Naive B cell (primary cell): ENCODE measurements around the gene LAMP1. TPM values are rescaled to one million over a fixed set of nuclear protein-coding genes. Genes with fewer than 3 reads are reported as not detected.

Experiments
- ATAC-seq, 2 donors: fragments of 150-1000 bp; cut with Tn5 transposase; 2 replicates each; pipeline ENCODE4 v1.10.0; 2021; ENCODE audit warnings: low read depth in 2 of 2, mild to moderate bottlenecking in 2 of 2, moderate library complexity in 2 of 2
- DNase-seq: peaks from one replicate; pipeline ENCODE4 v3.0.0; 2022
- H3K27ac Mint-ChIP-seq, 6 donors: one replicate each; pipeline ENCODE4 v1.8.0; 2020 to 2022; ENCODE audit warnings: mild to moderate bottlenecking in 6 of 6, mixed read lengths in 6 of 6, moderate library complexity in 5 of 6, inconsistent platforms in 2 of 6
- H3K27me3 Mint-ChIP-seq, 3 donors: one replicate each; pipeline ENCODE4 v1.8.0; 2021 to 2022; ENCODE audit warnings: mixed read lengths in 3 of 3, mild to moderate bottlenecking in 1 of 3
- H3K36me3 Mint-ChIP-seq, 2 donors: one replicate each; pipeline ENCODE4 v1.8.0; 2020 to 2022; ENCODE audit warnings: mixed read lengths in 2 of 2, inconsistent platforms in 1 of 2, mild to moderate bottlenecking in 1 of 2
- H3K4me1 Mint-ChIP-seq, 3 donors: one replicate each; pipeline ENCODE4 v1.8.0; 2020 to 2022; ENCODE audit warnings: mixed read lengths in 3 of 3, inconsistent platforms in 1 of 3, mild to moderate bottlenecking in 1 of 3, moderate library complexity in 1 of 3
- H3K4me3 Mint-ChIP-seq, 8 donors: one replicate each; pipeline ENCODE4 v1.8.0; 2020 to 2022; ENCODE audit warnings: mild to moderate bottlenecking in 8 of 8, mixed read lengths in 8 of 8, moderate library complexity in 8 of 8, inconsistent platforms in 2 of 8
- H3K9me3 Mint-ChIP-seq, 7 donors: one replicate each; pipeline ENCODE4 v1.8.0; 2020 to 2022; ENCODE audit warnings: mixed read lengths in 7 of 7, mild to moderate bottlenecking in 5 of 7, inconsistent platforms in 2 of 7, moderate library complexity in 1 of 7
- polyA plus RNA-seq, 6 donors: library from polyadenylated mRNA; unstranded; fragments of 300-500 nt; fragmentation: Illumina TruSeq; gene quantifications; one replicate each; pipeline ENCODE4 v1.2.3, GENCODE V29; 2021; ENCODE audit warnings: low read depth in 6 of 6

The LAMP1 gene
- polyA plus RNA-seq, 6 donors from 2014 or later, result 18.5 to 24.3 (median 19.9) TPM

DNA sequence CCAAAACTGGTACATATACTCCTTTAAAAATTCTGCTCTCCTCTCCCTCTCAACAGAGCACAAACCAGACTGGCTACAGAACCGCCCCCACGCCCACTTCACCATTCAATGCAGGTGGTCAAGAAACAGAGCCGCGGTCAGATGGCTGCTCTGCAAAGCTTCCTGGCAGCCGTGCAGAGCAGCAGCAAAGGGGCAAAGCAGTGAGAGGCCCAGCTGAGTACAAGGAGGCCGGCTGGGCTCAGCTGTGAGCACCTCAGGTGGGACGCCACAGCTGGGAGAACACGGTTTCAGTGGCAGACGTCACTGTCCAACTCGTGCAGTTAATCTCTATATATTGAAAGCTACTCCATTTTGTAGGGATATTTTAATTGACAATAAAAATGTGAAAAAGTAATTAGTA is 58.6 kb downstream of the LAMP1 start:
- H3K9me3 Mint-ChIP-seq, result no peaks in the 10 kb centered on the region
- no peak for ATAC-seq
- peak overlapping the region in 1 of 8 donors; percentile 44 for H3K4me3 Mint-ChIP-seq
- no peak overlapping the region for H3K27ac Mint-ChIP-seq
- no peaks in the 10 kb centered on the region for H3K4me1 Mint-ChIP-seq
- peaks cover 16 to 35% (median 16%) of the 10 kb centered on the region in 3 donors for H3K27me3 Mint-ChIP-seq
- no peak for DNase-seq
- H3K36me3 Mint-ChIP-seq, result no peaks in the 10 kb centered on the region

DNA sequence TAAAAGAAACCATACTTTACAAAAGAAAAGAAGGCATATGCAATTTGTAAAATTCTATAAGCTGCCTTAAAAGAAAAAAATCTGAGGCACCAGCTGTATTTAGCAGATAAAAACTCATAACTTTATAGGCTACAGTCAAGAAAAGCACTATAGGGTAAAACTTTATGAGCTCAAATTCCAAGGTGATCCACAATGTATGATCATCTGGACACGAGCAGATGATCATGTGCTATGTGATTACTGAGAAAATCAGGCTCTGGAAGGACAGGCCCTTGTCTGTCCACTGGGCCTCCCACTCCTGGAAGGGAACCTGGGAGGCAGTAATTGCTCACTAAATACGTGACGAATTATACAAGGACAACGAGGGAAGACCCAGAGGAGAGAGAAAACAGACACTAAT is 59.6 kb downstream of the LAMP1 start:
- DNase-seq (no peak), ATAC-seq (no peak)
- no peak overlapping the region for H3K27ac Mint-ChIP-seq
- H3K36me3 Mint-ChIP-seq, result no peaks in the 10 kb centered on the region
- H3K4me1 Mint-ChIP-seq, result peaks cover 0 to 4% (median 0%) of the 10 kb centered on the region in 3 donors
- no peaks in the 10 kb centered on the region for H3K9me3 Mint-ChIP-seq
- no peak overlapping the region for H3K4me3 Mint-ChIP-seq
- H3K27me3 Mint-ChIP-seq, result peaks cover 15 to 36% (median 21%) of the 10 kb centered on the region in 3 donors

DNA sequence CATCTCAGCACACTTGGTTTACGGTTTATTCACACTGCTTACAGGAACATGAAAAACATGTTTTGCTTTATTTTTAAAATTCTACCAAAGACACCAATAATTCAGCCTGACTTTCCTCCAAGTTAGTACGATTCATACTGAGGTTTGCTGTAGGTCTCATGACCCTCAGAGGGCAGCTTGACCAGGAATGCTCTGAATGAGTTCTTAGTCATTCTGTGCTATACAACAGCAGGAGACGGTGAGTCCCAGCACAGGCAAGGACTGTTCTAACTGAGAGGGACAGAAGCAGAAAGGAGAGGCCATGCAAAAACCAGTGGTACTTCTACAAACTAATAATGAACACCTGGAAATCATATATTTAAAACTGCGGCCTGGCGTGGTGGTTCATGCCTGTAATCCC is 60.5 kb downstream of the LAMP1 start:
- H3K27ac Mint-ChIP-seq, result no peak overlapping the region
- peaks cover 0 to 1% (median 0%) of the 10 kb centered on the region in 7 donors for H3K9me3 Mint-ChIP-seq
- peaks cover 18 to 39% (median 22%) of the 10 kb centered on the region in 3 donors for H3K27me3 Mint-ChIP-seq
- peaks cover 0 to 4% (median 0%) of the 10 kb centered on the region in 3 donors for H3K4me1 Mint-ChIP-seq
- H3K4me3 Mint-ChIP-seq, result no peak overlapping the region
- H3K36me3 Mint-ChIP-seq, result no peaks in the 10 kb centered on the region
- DNase-seq, result no peak
- ATAC-seq, result no peak

DNA sequence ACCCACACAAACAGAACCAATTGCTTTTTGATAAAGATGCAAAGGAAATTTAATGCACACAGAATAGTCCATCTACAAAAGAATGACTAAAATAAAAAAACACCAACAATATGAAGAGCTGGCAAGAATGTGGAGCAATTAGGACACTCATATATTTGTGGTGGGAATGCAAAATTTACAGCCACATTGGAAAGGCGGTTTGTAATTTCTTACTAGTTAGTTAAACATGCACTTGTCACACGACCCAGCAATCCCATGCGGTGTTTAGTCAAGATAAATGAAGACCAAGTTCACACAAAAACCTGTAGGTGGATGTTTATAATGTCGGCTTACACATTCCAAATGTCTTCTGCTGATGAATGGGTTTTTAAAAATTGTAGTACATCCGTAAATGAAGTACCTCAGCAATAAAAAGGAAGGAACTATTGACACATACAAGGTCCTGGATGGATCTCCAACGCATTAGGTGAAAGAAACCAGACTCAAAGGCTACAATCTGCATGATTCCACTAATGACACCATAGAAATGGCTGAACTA is 61.7 kb downstream of the LAMP1 start:
- Mint-ChIP-seq H3K4me1 (peaks cover 0 to 4% (median 3%) of the 10 kb centered on the region in 3 donors), H3K9me3 (peaks cover 0 to 4% (median 0%) of the 10 kb centered on the region in 7 donors), H3K36me3 (no peaks in the 10 kb centered on the region), H3K4me3 (no peak overlapping the region), H3K27me3 (peaks cover 22 to 44% (median 24%) of the 10 kb centered on the region in 3 donors), H3K27ac (no peak overlapping the region)
- ATAC-seq, result no peak
- no peak for DNase-seq

DNA sequence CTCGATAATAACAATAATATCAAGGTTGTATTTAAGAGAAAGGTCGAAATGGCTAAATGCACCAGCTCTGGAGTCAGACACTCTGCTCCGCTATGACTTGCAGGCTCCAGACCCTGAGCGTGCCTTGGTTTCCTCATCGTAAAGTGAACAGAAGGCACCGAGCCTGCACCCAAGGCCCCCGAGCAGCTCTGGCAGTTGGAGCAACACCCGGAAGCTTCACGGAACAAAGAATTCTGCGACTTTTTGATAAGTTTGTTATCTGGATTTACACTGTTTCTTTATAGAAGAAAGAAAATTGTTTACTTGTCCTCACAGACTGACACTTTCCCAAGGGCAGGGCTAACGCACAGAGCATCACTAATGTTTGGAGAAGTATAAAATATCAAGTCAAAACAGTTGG is 62.5 kb downstream of the LAMP1 start:
- peaks cover 0 to 4% (median 3%) of the 10 kb centered on the region in 3 donors for H3K4me1 Mint-ChIP-seq
- H3K27me3 Mint-ChIP-seq, result peaks cover 22 to 44% (median 24%) of the 10 kb centered on the region in 3 donors
- no peak overlapping the region for H3K27ac Mint-ChIP-seq
- ATAC-seq (no peak), DNase-seq (no peak)
- peaks cover 0 to 4% (median 0%) of the 10 kb centered on the region in 7 donors for H3K9me3 Mint-ChIP-seq
- H3K36me3 Mint-ChIP-seq, result no peaks in the 10 kb centered on the region
- no peak overlapping the region for H3K4me3 Mint-ChIP-seq

DNA sequence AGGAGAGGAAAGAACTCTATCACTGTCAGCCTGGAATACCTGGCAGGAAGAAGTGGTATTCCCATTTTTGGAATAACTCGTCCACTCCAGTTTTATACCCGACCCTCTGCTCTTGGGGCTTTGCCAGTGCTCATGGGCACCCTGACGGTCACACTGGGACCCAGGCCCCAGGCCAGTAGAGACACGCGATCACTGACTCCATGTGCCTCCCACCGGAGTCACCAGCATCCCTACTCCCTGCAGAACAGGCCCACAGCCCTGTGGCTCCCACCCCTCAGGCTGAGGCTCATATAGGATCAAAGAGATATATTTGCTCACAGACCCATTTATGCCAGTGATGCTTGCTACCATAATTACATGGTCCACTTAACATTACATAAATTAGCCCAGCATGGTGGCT is 63.4 kb downstream of the LAMP1 start:
- Mint-ChIP-seq H3K4me1 (peaks cover 0 to 4% (median 3%) of the 10 kb centered on the region in 3 donors), H3K36me3 (no peaks in the 10 kb centered on the region), H3K4me3 (no peak overlapping the region), H3K9me3 (peaks cover 0 to 4% (median 0%) of the 10 kb centered on the region in 7 donors), H3K27me3 (peaks cover 24 to 45% (median 24%) of the 10 kb centered on the region in 3 donors), H3K27ac (no peak overlapping the region)
- DNase-seq (no peak), ATAC-seq (no peak)

DNA sequence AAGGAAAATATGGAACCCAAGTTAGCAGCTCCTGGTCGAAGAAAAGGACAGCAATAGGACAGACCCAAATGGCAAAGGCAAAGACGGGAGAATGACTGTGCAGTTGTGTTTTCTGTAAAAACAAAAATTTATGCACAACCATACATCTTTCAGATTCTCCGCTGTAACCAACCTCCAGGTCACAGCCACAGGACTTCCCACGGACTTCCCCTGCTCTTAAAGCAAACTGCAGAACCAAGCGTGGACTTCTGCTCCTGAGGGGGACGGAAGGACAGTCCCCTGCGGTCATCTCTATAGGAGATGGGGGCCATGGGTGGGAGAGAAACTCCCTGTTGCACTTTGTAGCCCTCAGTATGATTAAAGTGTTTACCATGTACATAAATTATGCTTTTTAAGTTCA is 64.4 kb downstream of the LAMP1 start:
- ATAC-seq (no peak), DNase-seq (no peak)
- Mint-ChIP-seq H3K4me3 (no peak overlapping the region), H3K27me3 (peaks cover 26 to 50% (median 28%) of the 10 kb centered on the region in 3 donors), H3K4me1 (peaks cover 0 to 4% (median 3%) of the 10 kb centered on the region in 3 donors), H3K27ac (no peak overlapping the region), H3K36me3 (no peaks in the 10 kb centered on the region), H3K9me3 (peaks cover 0 to 4% (median 0%) of the 10 kb centered on the region in 7 donors)

DNA sequence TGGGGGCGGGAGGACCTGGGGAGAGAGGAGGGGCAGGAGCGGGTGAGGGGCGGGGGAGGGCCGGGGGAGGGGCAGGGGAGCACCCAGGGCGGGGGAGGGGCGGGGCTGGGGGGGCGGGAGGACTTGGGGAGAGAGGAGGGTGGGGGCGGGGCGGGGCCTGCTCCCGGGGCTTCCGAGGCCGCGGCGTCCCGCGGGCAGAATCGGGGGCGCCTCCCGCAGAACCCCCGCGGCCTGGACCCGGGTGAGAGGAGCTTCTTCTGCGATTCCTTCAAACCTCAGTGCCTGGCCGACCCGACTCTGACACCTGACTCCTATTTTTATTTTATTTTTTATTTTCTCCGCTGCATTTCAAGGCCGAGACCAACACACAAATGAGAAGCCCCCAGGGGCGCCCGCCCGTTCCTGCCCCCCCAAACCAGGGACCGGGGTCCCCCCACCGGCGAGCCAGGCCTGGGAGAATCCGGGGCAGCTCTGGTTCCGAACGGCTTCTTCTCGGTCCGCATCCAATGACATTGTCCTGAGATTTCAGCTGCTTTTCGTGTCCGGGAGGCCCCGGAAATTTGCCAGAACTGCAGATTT is 67.4 kb downstream of the LAMP1 start:
- H3K4me1 Mint-ChIP-seq, result peaks cover 0 to 4% (median 3%) of the 10 kb centered on the region in 3 donors
- ATAC-seq, result no peak
- H3K36me3 Mint-ChIP-seq, result no peaks in the 10 kb centered on the region
- H3K27ac Mint-ChIP-seq, result no peak overlapping the region
- peaks cover 19 to 39% (median 26%) of the 10 kb centered on the region in 3 donors for H3K27me3 Mint-ChIP-seq
- peak overlapping the region in 7 of 8 donors; percentile 19 to 68 (median 60) for H3K4me3 Mint-ChIP-seq
- no peak for DNase-seq
- H3K9me3 Mint-ChIP-seq, result peaks cover 0 to 4% (median 0%) of the 10 kb centered on the region in 7 donors

DNA sequence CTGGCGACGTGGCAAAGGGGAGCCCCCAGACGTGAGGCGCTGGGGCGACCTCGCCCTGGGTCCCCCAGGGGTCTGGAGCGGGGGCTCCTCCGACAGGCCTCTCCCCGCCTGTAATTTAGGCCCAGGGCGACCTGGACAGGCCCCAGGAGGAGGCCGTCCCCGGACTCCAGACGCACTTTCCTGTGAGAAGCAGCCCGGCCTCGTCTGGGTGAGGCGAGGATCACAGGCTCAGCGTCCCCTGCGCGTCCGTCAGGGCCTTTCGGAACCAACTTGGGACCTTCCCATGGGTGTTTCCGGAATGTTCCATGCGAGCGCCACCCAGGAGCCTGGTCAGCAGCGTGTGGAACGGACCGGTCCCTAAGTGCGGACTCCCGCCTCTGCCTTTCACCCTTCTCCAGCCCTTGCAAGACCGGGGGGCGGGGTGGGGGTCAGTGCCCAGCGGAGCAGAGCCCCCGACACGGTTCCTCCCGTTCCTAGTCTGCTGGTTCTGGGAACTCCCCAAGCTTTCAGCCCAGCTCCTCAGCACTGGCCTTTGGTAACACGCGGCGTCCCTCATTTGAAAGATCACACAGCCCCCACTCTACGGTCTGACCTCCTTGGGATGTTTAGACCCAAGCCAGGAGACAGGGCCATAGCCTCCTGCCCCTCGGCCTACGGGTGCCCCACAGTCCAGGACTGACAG is 68.0 kb downstream of the LAMP1 start:
- peaks cover 19 to 33% (median 23%) of the 10 kb centered on the region in 3 donors for H3K27me3 Mint-ChIP-seq
- peaks cover 0 to 4% (median 3%) of the 10 kb centered on the region in 3 donors for H3K4me1 Mint-ChIP-seq
- peaks cover 0 to 4% (median 0%) of the 10 kb centered on the region in 7 donors for H3K9me3 Mint-ChIP-seq
- H3K4me3 Mint-ChIP-seq, result peak overlapping the region; percentile 43 to 77 (median 64)
- ATAC-seq (no peak), DNase-seq (no peak)
- peak overlapping the region in 1 of 6 donors; percentile 6 for H3K27ac Mint-ChIP-seq
- no peaks in the 10 kb centered on the region for H3K36me3 Mint-ChIP-seq

DNA sequence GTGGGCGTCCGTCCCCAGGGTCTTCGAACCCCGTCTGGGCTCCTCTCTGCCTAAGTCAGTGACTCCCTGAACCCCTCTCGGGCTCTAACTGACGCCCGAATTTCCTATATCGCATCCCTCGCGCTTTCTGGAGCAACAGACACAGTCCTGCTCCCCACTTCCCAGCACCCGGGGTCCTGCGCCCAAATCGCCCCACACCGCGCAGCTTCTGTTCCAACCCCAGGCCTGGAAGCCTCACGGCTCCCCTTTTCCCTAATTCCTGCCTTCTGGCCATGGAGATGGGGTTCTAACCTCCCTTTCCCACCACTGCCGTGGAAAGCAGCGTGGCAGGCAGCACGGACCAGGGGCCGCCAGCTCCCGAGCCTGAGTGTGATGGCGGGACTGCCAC is 68.5 kb downstream of the LAMP1 start:
- Mint-ChIP-seq H3K27me3 (peaks cover 19 to 27% (median 19%) of the 10 kb centered on the region in 3 donors), H3K9me3 (peaks cover 0 to 4% (median 0%) of the 10 kb centered on the region in 7 donors), H3K36me3 (no peaks in the 10 kb centered on the region), H3K4me1 (peaks cover 0 to 4% (median 3%) of the 10 kb centered on the region in 3 donors), H3K27ac (peak overlapping the region in 3 of 6 donors; percentile 6 to 69 (median 48)), H3K4me3 (peak overlapping the region in 7 of 8 donors; percentile 29 to 72 (median 66))
- ATAC-seq (no peak), DNase-seq (no peak)

DNA sequence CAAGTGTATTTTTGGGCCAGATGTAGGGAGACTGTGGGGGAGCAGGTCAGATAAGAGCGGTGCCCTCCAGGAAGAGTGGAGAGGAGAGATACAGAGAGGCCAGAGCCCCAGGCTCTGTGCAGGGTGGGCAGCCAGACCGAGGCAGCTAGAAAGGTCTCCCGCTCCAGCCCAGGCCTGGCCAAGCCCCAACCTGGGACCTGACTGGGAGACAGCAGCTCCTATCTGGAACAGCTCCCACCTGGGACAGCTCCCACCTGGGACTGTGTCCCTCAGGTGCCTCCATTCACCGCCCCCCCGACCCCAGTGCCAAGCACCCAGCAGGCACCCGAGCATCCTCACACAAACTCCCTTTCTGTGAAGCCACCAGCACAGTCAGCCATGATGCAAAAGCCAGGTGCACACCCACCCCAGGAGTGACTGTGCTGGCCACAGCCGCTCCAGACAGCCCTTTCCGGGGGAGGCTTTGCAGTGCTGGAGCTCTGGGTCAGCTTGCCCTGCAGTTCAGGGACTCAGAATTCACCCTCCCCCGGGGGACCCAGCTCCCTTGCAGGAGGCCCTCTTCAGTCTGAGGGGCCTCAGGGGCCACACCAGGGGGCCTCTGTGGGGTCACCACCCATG is 69.0 kb downstream of the LAMP1 start:
- peaks cover 0 to 3% (median 3%) of the 10 kb centered on the region in 3 donors for H3K4me1 Mint-ChIP-seq
- ATAC-seq (no peak), DNase-seq (no peak)
- H3K27ac Mint-ChIP-seq, result peak overlapping the region in 2 of 6 donors; percentile 48 to 69
- peaks cover 19 to 24% (median 19%) of the 10 kb centered on the region in 3 donors for H3K27me3 Mint-ChIP-seq
- peaks cover 0 to 4% (median 0%) of the 10 kb centered on the region in 7 donors for H3K9me3 Mint-ChIP-seq
- H3K36me3 Mint-ChIP-seq, result no peaks in the 10 kb centered on the region
- H3K4me3 Mint-ChIP-seq, result peak overlapping the region in 3 of 8 donors; percentile 11 to 72 (median 66)

DNA sequence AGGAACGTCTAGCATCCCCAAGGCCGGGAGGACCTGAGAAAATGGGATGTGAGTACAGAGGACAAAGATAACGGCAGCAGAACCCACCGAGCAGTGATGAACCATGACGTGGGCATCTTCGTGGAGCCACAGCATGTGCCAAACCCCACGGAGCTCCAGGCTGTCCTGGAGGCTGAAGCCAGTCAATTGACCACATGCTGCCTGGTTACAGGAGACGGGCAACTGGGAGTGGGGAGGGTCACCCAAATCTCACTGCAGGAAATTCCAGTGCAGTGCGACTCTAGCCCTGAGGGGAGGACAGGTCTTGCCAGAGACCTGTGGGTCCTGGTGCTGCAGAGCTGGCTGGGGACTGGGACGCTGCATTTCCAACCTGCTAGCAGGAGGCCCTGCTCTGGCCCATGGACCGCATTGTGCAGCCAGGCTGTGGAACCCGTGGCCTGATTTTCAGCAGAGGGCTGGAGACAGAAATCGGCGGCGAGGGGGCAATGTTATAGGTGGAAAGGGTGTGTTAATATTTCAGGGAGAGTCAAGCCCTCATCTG is 70.1 kb downstream of the LAMP1 start:
- H3K4me1 Mint-ChIP-seq, result peaks cover 0 to 3% (median 0%) of the 10 kb centered on the region in 3 donors
- no peaks in the 10 kb centered on the region for H3K36me3 Mint-ChIP-seq
- DNase-seq (no peak), ATAC-seq (no peak)
- no peak overlapping the region for H3K27ac Mint-ChIP-seq
- no peak overlapping the region for H3K4me3 Mint-ChIP-seq
- H3K27me3 Mint-ChIP-seq, result peaks cover 14 to 24% (median 19%) of the 10 kb centered on the region in 3 donors
- H3K9me3 Mint-ChIP-seq, result peaks cover 0 to 4% (median 0%) of the 10 kb centered on the region in 7 donors

DNA sequence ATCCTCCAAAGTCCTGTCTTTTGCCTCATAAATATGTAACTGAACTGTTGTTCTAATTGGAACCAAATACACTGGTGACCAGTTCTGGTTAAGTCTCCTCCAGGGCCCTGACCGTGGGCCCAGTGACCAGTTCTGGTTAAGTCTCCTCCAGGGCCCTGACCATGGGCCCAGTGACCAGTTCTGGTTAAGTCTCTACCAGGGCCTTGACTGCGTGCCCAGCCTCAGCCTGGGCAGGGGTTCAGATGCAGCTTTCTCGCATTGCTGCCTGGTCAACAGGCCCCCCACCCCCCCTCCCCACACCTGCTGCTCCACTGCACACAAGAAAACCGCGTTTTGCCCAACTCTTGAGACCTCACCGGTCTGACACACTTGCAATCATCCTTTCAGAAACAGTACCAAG is 70.7 kb downstream of the LAMP1 start:
- Mint-ChIP-seq H3K27me3 (peaks cover 13 to 19% (median 16%) of the 10 kb centered on the region in 3 donors), H3K27ac (no peak overlapping the region), H3K4me1 (peaks cover 0 to 1% (median 0%) of the 10 kb centered on the region in 3 donors), H3K36me3 (no peaks in the 10 kb centered on the region), H3K9me3 (no peaks in the 10 kb centered on the region), H3K4me3 (no peak overlapping the region)
- DNase-seq, result no peak
- ATAC-seq, result no peak
